Measurements from ENCODE around the gene GJD4. TPM values are rescaled to one million over a fixed set of nuclear protein-coding genes. Genes with fewer than 3 reads are reported as not detected.

The GJD4 gene
- total and polyA plus RNA-seq, 10 of the 15 experiments (the other 5 are each of a cell fraction or from before 2014, with no cell fraction given) = not detected

GRCh38 chr10:35565602-35566081 is 39.5 kb upstream of the GJD4 start:
- FAIRE-seq = no peak
- Histone ChIP-seq H3K4me2 (ENCODE audit: control insufficient read depth, insufficient read depth) (no peak overlapping the region), H2AFZ (ENCODE audit: control insufficient read depth, low read depth, low read length) (no peak overlapping the region), H3K36me3 (ENCODE audit: control insufficient read depth in 2 of 2, insufficient read depth in 2 of 2, low read length in 1 of 2) (peaks cover 3 to 13% of the 10 kb centered on the region in 2 experiments), H3K27ac (ENCODE audit: control insufficient read depth, insufficient read depth) (no peak overlapping the region), H3K27me3 (replicated peaks in 1 of 2; ENCODE audit: control insufficient read depth in 2 of 2, insufficient read depth in 2 of 2, low read length in 1 of 2) (no peaks in the 10 kb centered on the region), H3K9me3 (replicated peaks; ENCODE audit: control insufficient read depth, insufficient read depth, low read length) (no peaks in the 10 kb centered on the region), H3K9ac (ENCODE audit: control insufficient read depth, insufficient read depth, low read length) (no peak overlapping the region), H3K4me1 (ENCODE audit: control insufficient read depth, insufficient read depth, low read length) (peaks cover 8% of the 10 kb centered on the region), H3K79me2 (ENCODE audit: control insufficient read depth, insufficient read depth, low read length) (no peaks in the 10 kb centered on the region), H3K4me3 (no peak overlapping the region), H4K20me1 (ENCODE audit: control insufficient read depth, insufficient read depth) (peaks cover 3% of the 10 kb centered on the region; the same call in 1 of the 2 replicates)
- in situ Hi-C loops (cut with MboI) (loop anchor here (10.0 kb wide), 1 partner anchor 441 kb away; the partner anchor contains the start of gene CREM), intact Hi-C loops (cut with micrococcal nuclease; ENCODE audit: unreplicated experiment) (loop anchor here (10.0 kb wide), 1 partner anchor 441 kb away; the partner anchor contains the start of gene CREM)
- POLR2A ChIA-PET = no interaction called here
- WGBS (ENCODE audit: insufficient coverage, insufficient replicate concordance, low lambda C conversion rate, missing lambda C conversion rate) = 97% methylated on average over 8 of the region's 8 CpGs
- CTCF ChIA-PET = interaction anchor here (0.6 to 6.2 kb wide), 5 partner anchors 8 to 548 kb away, joined by 3 to 35 read pairs (median 3); no protein-coding TSS in a partner anchor
- TF ChIP-seq NRF1 (conservative IDR thresholded peaks at IDR 0.05; ENCODE audit: low read depth, low read length) (no peak), MEF2B (IDR thresholded peaks at IDR 0.05; ENCODE audit: partially characterized antibody, poor library complexity, severe bottlenecking) (no peak), USF1 (IDR thresholded peaks at IDR 0.05; ENCODE audit: borderline replicate concordance, extremely low read length, insufficient read depth, low read depth, low read length) (no peak), CBX3 (IDR thresholded peaks at IDR 0.05; ENCODE audit: borderline replicate concordance, low read depth) (no peak), LARP7 (IDR thresholded peaks at IDR 0.05) (no peak), CEBPB (IDR thresholded peaks at IDR 0.05; ENCODE audit: borderline replicate concordance in 1 of 2, low read depth in 2 of 2, low read length in 2 of 2) (no peak), SREBF1 (IDR thresholded peaks at IDR 0.05; ENCODE audit: low read length) (no peak)
- no TSS peak for BruUV-seq (replicated peaks)
- no peak for DNase-seq (ENCODE audit: low read depth, low spot score)
- ATAC-seq = no peak
- RAD21 ChIA-PET (ENCODE audit: unreplicated experiment) = no interaction called here
- SMC1A ChIA-PET (ENCODE audit: uncharacterized antibody, unreplicated experiment) = interaction anchor here (1.0 to 3.8 kb wide), 3 partner anchors 19 to 187 kb away, joined by 4 to 21 read pairs (median 5); no protein-coding TSS in a partner anchor
